DOHH2 (cell line): Measurements from ENCODE around the gene PCSK5.

Experiments
- CTCF ChIP-seq: fragments of 200-600 bp; sonication (generic); IDR thresholded peaks from one replicate; pipeline ENCODE4 v1.5.1; 2014; ENCODE audit warnings: antibody characterized with exemption, mild to moderate bottlenecking, low read depth, low read length; ENCODE audit not compliant: poor library complexity, severe bottlenecking
- EZH2phosphoT487 ChIP-seq: fragments of 200-600 bp; sonication (generic); IDR thresholded peaks from 2 replicates; pipeline ENCODE4 v1.6.1; 2017; ENCODE audit warnings: borderline replicate concordance, mild to moderate bottlenecking, antibody characterized with exemption, low read length, moderate library complexity, mixed read lengths

DNA sequence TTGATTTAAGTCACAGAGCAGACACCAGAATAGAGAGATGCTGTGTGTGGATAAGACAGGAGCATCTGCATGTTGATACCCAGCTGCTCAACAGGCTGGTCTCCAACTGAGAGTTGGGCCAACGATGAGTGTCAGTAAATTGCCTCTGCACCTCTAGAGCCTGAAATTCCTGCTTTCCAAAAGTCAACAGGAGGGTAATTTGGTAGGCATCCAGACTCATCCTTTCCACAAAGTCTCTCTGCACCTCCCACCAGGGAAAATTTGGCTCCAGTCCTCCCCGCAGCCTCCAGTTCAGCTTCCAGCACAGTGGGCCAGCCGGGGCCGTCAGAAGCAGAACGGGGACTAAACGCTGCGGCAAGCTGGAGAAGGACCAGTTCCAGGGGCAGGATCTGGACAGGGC is 366.8 kb downstream of the PCSK5 start:
- TF ChIP-seq EZH2phosphoT487 (no peak), CTCF (no peak)
